Osteocyte (in vitro differentiated cells): ENCODE measurements around the gene GRID1. TPM values are rescaled to one million over a fixed set of nuclear protein-coding genes. Genes with fewer than 3 reads are reported as not detected.

Source experiments
- DNase-seq: peaks from one replicate; pipeline ENCODE4 v3.0.0; 2021; ENCODE audit warnings: mixed read lengths; ENCODE audit not compliant: unreplicated experiment; ENCODE audit errors: extremely low spot score
- H3K27ac Mint-ChIP-seq: one replicate; pipeline ENCODE4 v1.8.0; 2021; ENCODE audit warnings: mild to moderate bottlenecking, mixed read lengths; ENCODE audit not compliant: unreplicated experiment
- H3K27me3 Mint-ChIP-seq: one replicate; pipeline ENCODE4 v1.8.0; 2021; ENCODE audit warnings: mixed read lengths; ENCODE audit not compliant: unreplicated experiment
- H3K36me3 Mint-ChIP-seq: one replicate; pipeline ENCODE4 v1.8.0; 2021; ENCODE audit warnings: mixed read lengths; ENCODE audit not compliant: unreplicated experiment
- H3K4me1 Mint-ChIP-seq: one replicate; pipeline ENCODE4 v1.8.0; 2021; ENCODE audit warnings: mixed read lengths; ENCODE audit not compliant: unreplicated experiment
- H3K4me3 Mint-ChIP-seq: one replicate; pipeline ENCODE4 v1.8.0; 2021; ENCODE audit warnings: mild to moderate bottlenecking, moderate library complexity, mixed read lengths; ENCODE audit not compliant: unreplicated experiment
- H3K9me3 Mint-ChIP-seq: one replicate; pipeline ENCODE4 v1.8.0; 2021; ENCODE audit warnings: mixed read lengths; ENCODE audit not compliant: unreplicated experiment
- total RNA-seq: library from RNA; stranded (reverse); gene quantifications from 2 replicates; pipeline ENCODE4 v1.2.1, GENCODE V29; 2021
- TF ChIP-seq, protein P1 (sequence below): fragments of 200-600 bp; sonication (generic); IDR thresholded peaks from 2 replicates; pipeline ENCODE4 v1.5.0; 2021; ENCODE audit warnings: antibody characterized with exemption, mild to moderate bottlenecking, moderate library complexity

GRID1 gene
- total RNA-seq, 1 donor from 2014 or later: 0.11 TPM

- no peaks in the 10 kb centered on the region for H3K27me3 Mint-ChIP-seq
- H3K4me3 Mint-ChIP-seq: no peak overlapping the region
Observed at GRCh38 chr10:86083664-86084175, 282.9 kb downstream of the GRID1 start.

GRCh38 chr10:86083206-86083605, 283.4 kb downstream of the GRID1 start:
- H3K9me3 Mint-ChIP-seq: no peaks in the 10 kb centered on the region
- H3K27ac Mint-ChIP-seq: no peak overlapping the region
- no peaks in the 10 kb centered on the region for H3K36me3 Mint-ChIP-seq
- no peaks in the 10 kb centered on the region for H3K4me1 Mint-ChIP-seq
- TF ChIP-seq, protein P1, sequence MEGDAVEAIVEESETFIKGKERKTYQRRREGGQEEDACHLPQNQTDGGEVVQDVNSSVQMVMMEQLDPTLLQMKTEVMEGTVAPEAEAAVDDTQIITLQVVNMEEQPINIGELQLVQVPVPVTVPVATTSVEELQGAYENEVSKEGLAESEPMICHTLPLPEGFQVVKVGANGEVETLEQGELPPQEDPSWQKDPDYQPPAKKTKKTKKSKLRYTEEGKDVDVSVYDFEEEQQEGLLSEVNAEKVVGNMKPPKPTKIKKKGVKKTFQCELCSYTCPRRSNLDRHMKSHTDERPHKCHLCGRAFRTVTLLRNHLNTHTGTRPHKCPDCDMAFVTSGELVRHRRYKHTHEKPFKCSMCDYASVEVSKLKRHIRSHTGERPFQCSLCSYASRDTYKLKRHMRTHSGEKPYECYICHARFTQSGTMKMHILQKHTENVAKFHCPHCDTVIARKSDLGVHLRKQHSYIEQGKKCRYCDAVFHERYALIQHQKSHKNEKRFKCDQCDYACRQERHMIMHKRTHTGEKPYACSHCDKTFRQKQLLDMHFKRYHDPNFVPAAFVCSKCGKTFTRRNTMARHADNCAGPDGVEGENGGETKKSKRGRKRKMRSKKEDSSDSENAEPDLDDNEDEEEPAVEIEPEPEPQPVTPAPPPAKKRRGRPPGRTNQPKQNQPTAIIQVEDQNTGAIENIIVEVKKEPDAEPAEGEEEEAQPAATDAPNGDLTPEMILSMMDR: no peak
- DNase-seq: peak; percentile 72
- H3K4me3 Mint-ChIP-seq: no peak overlapping the region
- H3K27me3 Mint-ChIP-seq: no peaks in the 10 kb centered on the region

More at GRCh38 chr10:86083664-86084175, 282.9 kb downstream of the GRID1 start:
- H3K9me3 Mint-ChIP-seq: no peaks in the 10 kb centered on the region
- TF ChIP-seq, protein P1: no peak
- H3K36me3 Mint-ChIP-seq: no peaks in the 10 kb centered on the region
- DNase-seq: peak; percentile 76
- H3K27ac Mint-ChIP-seq: no peak overlapping the region
- H3K4me1 Mint-ChIP-seq: no peaks in the 10 kb centered on the region

- H3K36me3 Mint-ChIP-seq: no peaks in the 10 kb centered on the region
- no peak overlapping the region for H3K27ac Mint-ChIP-seq
- TF ChIP-seq, protein P1: no peak
Observed at GRCh38 chr10:86082556-86082955, 284.0 kb downstream of the GRID1 start.

DNA sequence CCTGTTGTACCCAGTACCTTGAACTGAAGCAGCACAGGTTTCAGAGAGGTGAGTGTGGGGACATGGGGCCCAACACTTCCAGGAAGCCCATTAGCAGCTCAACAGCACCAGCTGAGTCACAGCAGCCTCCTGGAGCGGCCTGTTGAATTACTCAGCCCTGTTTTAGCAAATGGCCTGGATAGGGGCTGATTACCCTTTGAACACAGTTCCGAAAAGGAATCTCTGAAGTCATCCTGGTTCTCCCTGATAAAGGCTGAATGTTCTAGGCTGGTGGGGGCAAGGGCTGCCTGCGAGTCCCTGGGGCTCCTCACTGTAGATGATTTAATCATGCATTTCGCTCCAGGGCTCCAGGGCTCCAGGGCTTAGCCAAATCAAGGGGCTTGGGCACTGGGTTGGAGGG, 287.5 kb downstream of the GRID1 start:
- Mint-ChIP-seq H3K27me3 (no peaks in the 10 kb centered on the region), H3K9me3 (peaks cover 3% of the 10 kb centered on the region), H3K36me3 (no peaks in the 10 kb centered on the region), H3K4me1 (no peaks in the 10 kb centered on the region), H3K27ac (no peak overlapping the region), H3K4me3 (no peak overlapping the region)
- TF ChIP-seq, protein P1: no peak
- DNase-seq: no peak

More at GRCh38 chr10:86082556-86082955, 284.0 kb downstream of the GRID1 start:
- H3K9me3 Mint-ChIP-seq: no peaks in the 10 kb centered on the region
- no peak overlapping the region for H3K4me3 Mint-ChIP-seq
- no peaks in the 10 kb centered on the region for H3K27me3 Mint-ChIP-seq
- H3K4me1 Mint-ChIP-seq: no peaks in the 10 kb centered on the region
- DNase-seq: peak; percentile 51

DNA sequence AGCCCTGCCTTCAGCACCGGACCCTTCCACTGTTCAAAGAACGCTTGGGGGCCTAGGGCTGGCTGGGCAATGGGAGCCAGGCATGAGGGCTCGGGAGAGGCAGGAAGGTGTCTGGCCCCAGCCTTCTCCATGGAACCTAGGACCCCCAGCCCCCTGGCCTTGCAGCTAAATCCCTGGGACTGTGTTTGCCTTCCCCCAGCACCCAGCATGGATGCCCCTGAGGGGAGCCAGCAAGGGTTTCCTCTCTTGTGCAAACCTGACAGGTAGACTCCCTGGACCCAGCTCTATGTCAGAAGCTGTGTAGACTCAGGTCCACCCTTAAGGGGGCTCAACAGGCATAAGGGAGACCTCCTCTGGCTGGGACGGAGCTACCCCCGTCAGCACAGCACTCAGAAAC, 288.0 kb downstream of the GRID1 start:
- H3K36me3 Mint-ChIP-seq: no peaks in the 10 kb centered on the region
- no peaks in the 10 kb centered on the region for H3K4me1 Mint-ChIP-seq
- no peak overlapping the region for H3K27ac Mint-ChIP-seq
- H3K9me3 Mint-ChIP-seq: peaks cover 3% of the 10 kb centered on the region
- TF ChIP-seq, protein P1: no peak
- DNase-seq: peak; percentile 64
- H3K4me3 Mint-ChIP-seq: no peak overlapping the region
- no peaks in the 10 kb centered on the region for H3K27me3 Mint-ChIP-seq
